Stomach (tissue), 4 donors: Measurements from ENCODE around the gene XAB2.

ENCODE experiments used
- EP300 ChIP-seq: sonication (generic); formaldehyde crosslinking; IDR thresholded peaks from one replicate; pipeline ENCODE4 v1.6.1; 2017; ENCODE audit warnings: antibody characterized with exemption
- POLR2A ChIP-seq, 4 donors: fragments of 450-650 bp; IDR thresholded peaks; one replicate each; pipeline ENCODE4 v1.6.1; 2016; ENCODE audit warnings: antibody characterized with exemption in 4 of 4, control low read depth in 2 of 4, mild to moderate bottlenecking in 1 of 4, moderate library complexity in 1 of 4

GRCh38 chr19:7647156-7647555 lies 17.8 kb upstream of the XAB2 start:
- TF ChIP-seq EP300 (no peak), POLR2A (IDR thresholded peaks at IDR 0.05) (no peak)
